Cerebellar cortex (tissue), 1 donor: ENCODE measurements around the gene RNASEH2A.
"Not testable (repeated sequence)": the region's sequence is repeated elsewhere in the genome, so short reads cannot be mapped to it uniquely, and the experiment has no call there.

Experiments
- DNase-seq: peaks from one replicate; pipeline ENCODE4 v3.0.0-alpha.2; 2015; ENCODE audit warnings: low spot score

The RNASEH2A gene

DNA sequence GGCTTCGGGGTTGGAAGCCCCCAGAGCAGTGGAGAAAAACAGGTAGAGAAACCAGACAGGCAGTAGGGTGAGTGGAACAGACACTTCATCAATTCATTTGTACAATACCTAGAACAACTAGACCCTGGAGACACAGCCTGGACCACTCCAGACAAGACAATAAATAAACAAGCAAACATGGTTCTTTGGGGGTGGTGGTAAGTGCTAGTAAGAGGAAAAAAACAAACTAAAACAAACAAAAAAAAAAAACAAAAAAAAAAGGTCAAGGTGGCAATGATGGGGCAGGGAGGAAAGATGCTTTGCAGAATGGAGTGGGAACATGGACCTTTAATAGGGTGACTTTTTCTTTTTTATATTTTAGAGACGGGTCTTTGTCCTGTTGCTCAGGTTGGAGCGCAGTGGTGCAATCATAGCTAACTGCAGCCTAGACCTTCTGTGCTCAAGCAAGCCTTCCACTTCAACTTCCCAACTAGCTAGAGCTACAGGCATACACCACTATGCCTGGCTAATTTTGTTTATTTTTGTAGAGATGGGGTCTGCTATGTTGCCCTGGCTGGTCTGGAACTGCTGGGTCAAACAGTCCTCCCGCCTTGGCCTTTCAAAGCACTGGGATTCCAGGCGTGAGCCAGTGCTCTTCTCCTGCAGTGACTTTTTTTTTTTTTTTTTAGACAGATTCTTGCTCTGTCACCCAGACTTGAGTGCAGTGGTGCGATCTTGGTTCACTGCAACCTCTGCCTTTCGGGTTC is 12.0 kb upstream of the RNASEH2A start:
- no peak for DNase-seq

DNA sequence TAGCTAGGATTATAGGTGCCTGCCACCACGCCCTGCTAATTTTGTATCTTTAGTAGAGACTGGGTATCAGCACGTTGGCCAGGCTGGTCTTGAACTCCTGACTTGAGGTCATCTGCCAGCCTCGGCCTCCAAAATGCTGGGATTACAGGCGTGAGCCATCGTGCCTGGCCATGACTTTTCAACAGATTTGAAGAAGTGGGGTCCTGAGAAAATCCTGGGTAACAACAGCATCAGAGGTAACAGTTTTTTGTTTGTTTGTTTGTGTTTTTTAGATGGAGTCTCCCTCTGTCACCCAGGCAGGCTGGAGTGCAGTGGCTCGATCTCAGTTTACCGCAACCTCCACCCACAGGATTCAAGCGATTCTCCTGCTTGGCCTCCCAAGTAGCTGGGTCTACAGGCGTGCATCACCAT is 11.4 kb upstream of the RNASEH2A start:
- no peak for DNase-seq

DNA sequence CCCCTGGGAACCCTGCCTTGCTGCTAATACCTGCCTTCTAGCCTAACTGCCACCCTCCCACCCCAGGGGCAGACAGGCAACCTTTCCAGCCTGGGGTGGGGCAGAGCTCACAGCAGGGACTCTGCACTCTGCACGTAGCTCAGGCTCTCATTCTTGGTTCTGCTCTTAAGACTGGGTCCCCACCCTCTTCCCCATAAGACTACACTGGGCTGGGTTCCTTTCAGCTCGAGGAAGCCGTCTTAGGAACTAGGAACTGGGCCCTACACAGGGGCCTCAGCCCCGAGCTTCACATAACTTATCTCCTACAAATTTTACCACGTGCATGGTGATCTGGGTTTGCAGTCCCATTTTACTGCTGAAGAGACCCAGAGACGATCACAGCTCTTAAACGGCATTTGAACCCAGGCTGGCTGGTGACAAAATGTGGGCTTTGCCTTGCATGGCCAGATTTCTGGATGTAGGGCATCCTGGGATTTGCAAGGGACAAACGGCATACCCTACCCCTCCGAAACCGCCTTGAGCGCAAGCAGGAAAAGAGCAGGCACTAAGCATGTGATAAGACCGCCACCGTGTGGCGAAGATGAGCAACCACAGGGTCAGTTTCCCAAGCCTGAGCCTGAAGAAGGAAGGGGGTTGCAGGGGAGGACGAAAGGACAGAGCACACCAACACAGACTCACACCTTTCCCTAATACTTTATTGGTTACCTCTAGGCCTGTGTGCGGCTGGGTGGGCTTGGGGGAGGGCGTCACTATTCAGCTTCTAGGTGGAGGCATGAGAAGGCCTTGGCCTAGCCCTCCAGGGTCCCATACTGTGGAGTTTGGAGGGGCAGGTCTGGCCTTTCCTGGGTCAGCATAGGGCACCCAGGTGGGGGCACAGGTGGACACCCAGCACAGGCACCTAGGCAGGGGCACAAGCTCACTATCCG is 10.0 kb upstream of the RNASEH2A start:
- DNase-seq = peak; percentile 92

DNA sequence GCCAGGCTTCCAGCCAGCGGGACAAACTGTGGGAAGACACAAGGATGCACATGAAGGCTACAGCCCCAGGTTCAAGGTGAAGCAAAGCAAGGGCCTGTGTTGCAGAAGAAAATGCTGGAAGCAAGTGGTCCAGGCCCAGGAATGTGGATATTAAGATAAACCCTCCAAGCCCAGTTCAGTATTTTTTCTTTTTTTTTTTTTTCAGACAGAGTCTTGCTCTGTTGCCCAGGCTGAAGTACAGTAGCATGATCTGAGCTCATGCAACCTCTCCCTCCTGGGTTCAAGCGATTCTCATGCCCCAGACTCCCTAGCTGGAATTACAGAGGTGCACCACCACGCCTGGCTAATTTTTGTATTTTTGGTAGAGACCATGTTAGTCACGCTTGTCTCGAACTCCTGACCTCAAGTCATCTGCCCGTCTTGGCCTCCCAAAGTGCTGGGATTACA is 9.2 kb upstream of the RNASEH2A start:
- DNase-seq = no peak

DNA sequence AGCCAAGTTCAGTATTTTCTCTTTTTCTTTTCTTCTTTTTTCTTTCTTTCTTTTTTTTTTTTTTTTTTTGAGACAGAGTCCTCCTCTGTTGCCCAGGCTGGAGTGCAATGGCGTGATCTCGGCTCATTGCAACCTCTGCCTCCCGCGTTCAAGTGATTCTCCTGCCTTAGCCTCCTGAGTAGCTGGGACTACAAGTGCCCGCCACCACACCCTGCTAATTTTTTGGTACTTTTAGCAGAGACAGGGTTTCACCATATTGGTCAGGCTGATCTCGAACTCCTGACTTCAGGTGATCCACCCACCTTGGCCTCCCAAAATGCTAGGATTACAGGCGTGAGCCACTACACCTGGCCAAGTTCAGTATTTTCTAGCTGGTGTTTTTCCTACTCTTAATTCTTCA is 8.8 kb upstream of the RNASEH2A start:
- DNase-seq = not testable (repeated sequence)

DNA sequence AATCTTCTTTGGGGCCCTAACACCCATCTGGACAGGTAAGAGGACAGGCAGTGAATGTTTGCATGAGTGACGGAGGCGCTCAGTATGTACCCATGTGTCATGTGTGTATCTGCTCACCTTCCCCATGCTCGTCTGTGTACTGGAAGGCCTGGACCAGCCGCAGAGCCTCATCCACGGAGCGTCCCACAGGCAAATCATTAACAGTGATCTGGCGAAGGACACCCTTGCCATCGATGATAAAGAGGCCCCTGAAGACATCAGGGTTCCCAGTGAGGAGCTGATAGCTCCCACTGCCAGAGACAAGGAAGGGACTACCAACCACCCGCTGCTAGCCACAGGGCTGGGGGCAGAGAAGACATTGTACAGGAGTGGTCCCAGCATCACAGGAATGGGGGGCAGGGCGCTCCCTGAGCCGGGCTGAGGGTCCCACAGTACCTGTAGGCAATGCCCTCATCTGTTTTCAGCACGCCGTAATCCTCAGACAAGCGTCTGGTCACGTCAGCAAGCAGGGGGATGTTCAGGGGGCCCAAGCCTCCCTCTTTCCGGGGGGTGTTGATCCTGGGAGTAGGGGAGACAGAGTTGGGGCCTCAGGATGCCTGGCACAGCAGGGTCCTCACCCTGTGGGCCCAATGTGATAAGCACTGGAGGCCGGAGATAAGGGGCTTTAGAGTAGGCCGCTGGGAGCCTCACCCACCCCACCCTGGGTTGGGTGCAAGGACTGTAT is 6.5 kb upstream of the RNASEH2A start:
- DNase-seq = no peak

DNA sequence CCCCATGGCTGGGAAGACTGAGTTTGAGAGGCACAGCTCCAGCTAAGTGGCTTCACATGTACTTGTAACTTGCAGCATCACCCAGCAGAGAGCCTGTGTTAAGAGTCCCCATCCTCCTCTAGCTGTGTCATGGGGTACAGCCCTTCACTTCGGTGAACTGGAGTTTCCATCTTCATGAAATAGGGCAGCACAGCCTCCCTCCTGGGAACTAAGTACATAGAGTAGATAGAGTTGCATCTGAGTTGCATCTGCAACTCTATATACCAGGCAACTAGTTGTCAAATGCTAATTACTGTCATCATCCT is 6.0 kb upstream of the RNASEH2A start:
- no peak for DNase-seq

DNA sequence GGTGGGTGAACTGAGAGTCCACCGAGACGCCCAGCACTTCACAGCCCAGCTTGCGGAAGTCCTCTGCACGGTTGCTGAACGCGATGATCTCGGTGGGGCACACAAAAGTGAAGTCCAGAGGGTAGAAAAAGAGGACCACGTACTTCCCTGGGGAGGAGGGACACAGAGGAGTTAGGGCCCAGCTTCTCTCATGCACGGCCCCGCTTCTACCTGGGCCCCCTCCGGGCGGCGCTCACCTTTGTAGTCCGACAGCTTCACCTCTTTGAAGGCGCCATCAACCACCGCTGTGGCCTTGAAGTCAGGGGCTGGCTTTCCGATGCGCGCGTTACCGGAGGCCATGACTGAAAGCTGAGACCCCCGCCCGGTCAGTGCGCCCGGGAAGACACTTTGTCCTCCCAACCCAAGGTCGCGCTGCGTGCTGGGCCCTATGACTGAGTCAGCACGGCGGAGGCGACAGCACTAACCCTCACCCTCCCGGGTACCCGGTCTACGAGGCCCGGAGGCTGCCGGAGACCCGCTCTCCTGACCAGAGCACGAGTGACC is 5.4 kb upstream of the RNASEH2A start:
- DNase-seq = peak; percentile 14

DNA sequence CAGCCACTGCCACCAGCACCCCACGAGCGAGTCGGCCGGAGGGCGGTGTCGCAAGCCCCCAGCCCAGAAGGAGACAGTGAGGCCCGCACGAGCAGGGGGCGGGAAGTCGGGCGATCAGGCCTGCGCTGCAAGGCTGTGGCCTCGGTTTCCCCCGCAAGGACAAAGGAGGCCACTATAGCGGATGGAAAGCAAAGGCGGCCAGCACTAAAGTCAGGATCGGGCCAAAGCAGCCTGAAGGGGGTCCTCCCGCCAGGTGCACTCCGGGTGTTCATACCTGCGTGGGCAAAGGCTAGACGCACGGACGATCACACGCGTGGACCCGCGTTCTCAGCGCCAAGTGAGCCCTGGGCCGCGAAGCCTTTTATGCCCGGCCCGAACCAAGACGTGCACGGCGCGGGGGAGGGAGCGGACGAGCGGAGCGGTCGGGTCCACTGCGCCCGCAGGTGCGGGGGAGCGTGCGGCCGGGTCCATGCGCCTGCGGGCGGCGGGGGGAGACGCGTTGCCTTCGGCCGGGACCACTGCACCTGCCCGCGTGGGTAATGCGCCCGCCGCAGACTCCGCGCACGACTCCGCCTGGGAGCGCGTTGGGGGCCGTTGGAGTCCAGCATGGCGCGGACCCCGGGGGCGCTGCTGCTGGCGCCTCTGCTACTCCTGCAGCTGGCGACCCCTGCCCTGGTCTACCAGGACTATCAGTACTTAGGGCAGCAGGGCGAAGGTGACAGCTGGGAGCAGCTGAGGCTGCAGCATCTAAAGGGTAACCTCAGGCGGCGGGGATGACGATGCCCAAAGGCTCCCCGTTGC is 4.7 kb upstream of the RNASEH2A start, which contains the start of the genes PRDX2 and THSD8:
Gene PRDX2, minus strand, starts transcription at position 335 of the 801 bp plus-strand sequence. CDS start 539 bp downstream, outside the sequence.
Gene THSD8, plus strand, starts transcription at position 604 of the 801 bp plus-strand sequence. Its CDS starts 3 bp downstream, at position 607.
- peak; percentile 84 for DNase-seq

DNA sequence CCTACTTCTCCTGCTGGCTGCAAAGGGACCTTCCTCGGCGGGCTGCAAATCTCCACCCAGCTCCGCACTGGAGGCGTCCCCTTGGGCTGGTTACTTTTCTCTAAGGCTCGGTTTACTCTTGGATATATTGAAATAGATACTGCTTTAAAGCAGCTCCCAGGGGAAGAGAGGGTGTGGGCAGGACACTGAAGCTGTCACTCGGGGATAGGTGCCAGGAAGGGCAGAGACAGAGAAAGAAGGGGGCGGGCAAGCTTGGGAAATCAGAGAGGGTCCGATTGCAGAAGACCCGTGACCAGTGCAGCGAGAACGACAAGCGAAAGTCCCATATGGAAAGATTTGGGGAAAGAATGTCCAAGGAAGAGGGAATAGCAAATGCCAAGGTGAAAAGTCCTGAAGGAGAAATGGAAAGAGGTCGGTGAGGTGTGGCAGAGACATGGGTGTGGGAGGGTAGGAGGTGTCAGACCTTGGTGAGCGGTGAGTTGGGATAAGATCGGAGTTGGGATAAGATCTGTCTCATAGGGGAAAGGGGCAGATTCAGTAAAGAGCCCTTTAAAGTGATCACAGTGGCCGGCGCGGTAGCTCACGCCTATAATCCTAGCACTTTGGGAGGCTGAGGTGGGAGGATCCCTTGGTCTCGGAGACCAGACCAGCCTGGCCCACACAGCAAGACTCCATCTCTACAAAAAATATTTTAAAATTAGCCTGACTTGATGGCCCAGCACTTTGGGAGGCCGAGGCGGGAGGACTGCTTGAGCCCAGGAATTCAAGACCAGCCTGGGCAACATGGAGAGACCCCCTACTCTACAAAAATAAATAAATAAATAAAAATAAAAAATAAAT is 3.9 kb upstream of the RNASEH2A start:
- DNase-seq = peak; percentile 63

DNA sequence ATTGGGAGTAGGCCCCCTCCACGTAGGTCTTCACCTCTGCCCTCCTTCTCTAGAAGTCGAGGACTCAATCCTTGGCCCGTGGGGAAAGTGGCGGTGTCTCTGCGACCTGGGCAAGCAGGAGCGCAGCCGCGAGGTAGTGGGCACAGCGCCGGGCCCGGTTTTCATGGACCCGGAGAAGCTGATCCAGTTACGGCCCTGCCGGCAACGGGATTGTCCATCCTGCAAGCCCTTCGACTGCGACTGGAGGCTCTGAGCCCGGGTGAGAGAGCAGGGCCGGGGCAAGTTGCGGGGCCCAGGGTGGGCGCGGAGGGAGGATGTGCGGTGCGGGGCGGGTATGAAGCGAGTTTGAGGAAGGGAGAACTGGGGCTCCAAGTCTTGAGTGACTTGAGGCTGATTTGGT is 2.3 kb upstream of the RNASEH2A start:
- DNase-seq = no peak

DNA sequence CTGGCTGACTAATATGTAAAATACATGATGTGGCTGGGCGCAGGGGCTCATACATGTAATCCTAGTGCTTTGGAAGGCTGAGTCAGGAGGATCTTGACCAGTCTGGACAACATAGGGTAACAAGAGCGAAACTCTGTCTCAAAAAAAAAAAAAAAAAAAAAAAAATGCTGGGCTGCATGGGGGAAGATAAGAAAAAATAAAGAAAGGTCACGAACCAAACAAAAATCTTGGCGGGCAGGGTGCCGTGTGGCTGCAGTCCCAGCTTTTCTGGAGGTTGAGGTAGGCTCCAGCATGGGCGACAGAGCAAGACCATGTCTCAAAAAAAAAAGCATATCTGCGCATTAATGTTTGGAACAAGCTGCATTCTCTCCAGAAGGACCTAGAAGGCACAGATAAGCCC is 8.7 kb downstream of the RNASEH2A start:
- no peak for DNase-seq

DNA sequence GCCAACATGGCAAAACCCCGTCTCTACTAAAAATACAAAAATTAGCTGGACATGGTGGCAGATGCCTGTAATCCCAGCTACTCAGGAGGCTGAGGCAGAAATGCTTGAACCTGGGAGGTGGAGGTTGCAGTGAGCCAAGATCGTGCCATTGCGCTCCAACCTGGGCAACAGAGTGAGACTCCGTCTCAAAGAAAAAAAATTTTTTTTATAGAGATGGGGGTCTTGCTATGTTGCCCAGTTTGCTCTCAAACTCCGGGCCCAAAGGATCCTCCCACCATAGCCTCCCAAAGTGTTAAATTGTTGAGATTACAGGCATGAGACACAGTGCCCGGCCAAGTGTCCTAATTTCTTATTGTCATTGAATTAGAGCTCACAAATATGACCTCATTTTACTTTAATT is 10.8 kb downstream of the RNASEH2A start:
- DNase-seq = not testable (repeated sequence)

DNA sequence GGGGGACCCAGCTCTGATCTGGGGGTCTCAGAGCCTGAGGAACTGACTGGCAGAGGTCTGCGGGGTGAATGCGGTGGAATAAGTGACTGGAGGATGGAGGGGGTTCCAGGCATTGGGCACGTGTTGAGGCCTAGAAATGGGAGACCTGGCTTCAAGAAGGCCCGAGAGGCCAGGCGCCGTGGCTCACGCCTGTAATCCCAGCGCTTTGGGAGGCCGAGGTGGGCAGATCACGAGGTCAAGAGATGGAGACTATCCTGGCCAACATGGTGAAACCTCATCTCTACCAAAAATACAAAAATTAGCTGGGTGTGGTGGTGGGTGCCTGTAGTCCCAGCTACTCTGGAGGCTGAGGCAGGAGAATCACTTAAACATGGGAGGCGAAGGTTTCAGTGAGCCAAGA is 11.4 kb downstream of the RNASEH2A start:
- DNase-seq = not testable (repeated sequence)

DNA sequence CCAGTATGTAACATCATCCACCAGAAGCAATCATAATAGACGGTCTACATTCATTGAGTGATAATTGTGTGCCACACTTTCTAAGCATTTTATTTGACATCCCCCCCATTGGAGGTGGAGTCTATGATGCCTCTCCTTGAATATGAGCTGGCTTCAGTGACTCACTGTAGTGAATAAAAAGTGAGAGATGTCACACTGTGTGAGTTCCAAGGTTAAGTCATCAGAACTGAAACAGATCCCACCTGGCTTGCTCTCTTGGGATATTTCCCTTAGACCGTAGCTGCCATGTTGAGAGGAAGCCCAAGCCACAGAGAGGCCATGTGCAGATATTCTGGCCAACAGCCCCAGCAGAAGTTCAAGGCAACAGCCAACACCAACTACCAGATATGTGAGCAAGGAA is 15.4 kb downstream of the RNASEH2A start:
- no peak for DNase-seq

DNA sequence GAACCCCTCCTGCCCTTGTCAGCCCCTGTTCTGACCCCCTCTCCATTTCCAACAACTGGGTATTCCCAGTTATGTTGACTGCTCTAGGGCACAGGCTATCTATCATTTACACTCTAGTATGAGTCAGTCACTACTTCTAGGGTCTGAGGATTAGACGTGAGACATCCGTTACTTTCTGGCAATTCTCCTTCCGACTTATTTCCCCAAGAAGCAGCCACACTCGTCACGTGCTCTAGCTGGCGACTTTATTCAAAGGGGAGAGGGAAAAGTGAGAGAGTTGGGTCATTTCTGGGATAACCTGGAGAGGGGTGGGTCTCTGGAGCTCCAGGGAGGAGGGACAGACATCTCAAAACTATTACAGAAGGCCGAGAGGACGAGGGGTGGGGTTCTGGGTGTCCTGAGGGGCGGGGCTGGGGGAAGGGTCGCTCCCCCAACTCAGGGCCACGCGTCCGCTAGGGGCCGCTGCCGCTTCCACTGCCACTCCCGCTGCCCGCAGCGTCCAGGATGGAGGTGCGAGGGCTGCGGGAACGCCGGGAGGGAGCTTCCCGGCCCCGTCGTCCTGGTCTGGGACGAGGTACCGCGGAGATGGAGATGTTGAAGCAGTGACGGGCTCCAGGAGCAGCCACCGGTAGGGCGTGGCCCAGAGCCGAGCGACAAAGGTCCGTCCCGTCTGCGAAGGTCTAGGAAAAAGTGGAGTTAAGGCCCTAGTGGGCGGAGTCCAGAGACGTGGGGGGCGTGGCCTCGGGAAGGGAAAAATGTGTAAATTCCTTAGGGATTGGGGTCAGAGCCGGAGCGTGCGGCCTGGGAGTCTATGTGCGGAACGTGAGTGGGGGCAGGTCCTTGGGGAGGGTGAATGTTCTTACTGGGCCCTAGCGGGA is 19.1 kb downstream of the RNASEH2A start:
- DNase-seq = no peak

DNA sequence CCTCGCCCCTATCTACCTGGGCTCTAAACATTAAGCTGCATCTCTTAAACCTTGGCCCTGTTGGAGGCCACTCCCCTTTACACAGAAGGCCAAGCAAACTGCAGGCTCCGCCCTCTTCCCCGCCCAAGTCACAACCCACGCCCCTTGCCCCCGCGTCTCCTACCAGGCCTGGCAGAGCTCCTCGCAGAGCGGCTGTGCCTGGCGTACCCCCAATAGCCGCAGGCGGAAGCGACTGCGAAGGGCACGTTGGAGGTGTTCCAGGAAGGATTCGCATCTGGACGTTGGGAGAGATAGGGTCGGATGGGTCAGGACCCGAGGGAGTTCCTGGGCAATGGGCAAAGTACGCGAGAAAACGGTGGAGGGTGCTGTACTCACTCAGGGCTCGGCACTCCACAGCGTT is 22.1 kb downstream of the RNASEH2A start:
- DNase-seq = no peak

DNA sequence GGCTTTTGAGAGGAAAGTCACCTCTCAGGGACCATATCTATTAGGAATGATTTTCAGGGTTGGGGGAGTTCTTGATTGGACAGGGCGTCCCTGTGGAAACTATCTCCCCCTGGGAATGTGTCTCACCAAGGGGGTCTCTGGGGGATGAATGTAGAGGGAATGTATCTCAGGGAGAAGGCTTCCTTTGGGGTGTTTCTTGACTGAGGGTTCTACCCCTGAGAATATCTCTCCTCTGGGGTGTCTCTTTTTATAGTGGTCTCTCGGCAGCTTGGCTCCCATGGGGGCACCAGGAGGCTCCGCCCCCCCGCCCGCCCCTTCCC is 27.0 kb downstream of the RNASEH2A start:
- no peak for DNase-seq
